AG10803 (cell line): ENCODE measurements around the gene KCNIP4.

Experiments
- DNase-seq: peaks from one replicate; pipeline ENCODE4 v3.0.0; 2010; ENCODE audit warnings: low read depth
- H3K4me3 ChIP-seq: 2 replicates; pipeline ENCODE4 v1.5.1; 2011; ENCODE audit warnings: mild to moderate bottlenecking, low read length, control low read depth
- CTCF ChIP-seq: conservative IDR thresholded peaks from 2 replicates; pipeline ENCODE4 v1.5.1; 2011; ENCODE audit warnings: mild to moderate bottlenecking, low read length, control low read depth, inconsistent platforms

The KCNIP4 gene

GRCh38 chr4:21733894-21734630, 214.5 kb downstream of the KCNIP4 start:
- no peak for DNase-seq
- H3K4me3 ChIP-seq: no peak overlapping the region
- TF ChIP-seq CTCF: no peak

GRCh38 chr4:21728304-21728703, 220.3 kb downstream of the KCNIP4 start:
- no peak for DNase-seq

DNA sequence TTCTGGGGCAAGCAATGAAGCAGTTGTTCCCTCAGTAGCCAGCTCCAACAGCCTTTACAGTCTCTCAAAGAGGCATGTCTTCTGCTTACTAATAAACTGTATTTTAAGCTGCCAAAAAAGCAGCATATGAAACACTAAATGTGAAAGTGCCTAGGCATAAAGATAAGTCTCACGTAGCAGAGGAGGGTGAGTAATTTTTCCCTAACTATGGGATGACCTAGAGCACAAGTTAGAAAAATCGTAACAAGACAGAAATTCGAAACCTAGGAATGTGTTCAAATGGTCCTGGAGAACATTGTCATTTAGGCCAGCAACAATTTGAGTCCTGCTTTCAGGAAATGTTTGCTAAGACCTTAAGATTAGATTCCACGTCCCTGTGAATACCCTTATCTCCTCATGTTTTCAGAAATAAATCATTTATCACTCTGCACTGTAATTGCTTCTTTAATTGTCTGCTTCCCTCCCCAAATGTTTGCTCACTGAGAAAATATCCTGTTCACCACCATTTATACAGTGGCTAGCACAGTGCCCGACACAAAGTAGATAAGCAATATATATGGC, 222.2 kb downstream of the KCNIP4 start:
- TF ChIP-seq CTCF: no peak
- no peak overlapping the region for H3K4me3 ChIP-seq
- DNase-seq: no peak

More at GRCh38 chr4:21728304-21728703, 220.3 kb downstream of the KCNIP4 start:
- no peak overlapping the region for H3K4me3 ChIP-seq
- TF ChIP-seq CTCF: no peak

DNA sequence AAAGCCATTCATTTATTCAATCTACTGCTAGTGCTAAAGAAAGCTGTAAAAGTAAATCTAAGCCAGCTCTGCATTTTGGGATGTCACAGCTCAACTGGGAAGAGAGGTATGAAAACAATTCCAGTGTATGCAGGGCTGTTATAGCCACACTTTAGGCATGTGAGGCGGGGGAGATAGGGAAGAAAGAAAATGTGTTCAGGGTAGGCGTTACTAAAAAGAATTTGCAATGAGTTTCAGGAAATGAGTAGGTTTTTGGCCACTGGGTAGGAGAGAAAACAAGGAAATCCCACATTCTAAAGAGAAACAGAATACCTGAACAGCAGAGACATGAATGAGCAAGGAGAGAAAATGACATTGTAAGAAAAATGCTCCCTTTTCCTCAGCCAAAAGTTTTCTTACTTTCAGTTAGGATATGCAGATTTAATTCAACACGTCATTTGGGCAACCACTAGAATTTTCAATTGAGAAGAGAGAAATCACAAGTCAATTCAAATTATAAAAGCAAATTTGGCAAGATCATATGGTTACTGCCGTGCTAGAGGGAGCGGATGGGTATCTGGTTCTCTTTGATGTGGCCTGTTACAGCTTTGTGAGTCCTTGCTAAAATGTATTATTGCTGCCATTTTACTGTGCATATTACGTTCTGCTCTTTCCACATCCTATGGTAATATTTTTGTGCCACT, 226.3 kb downstream of the KCNIP4 start:
- DNase-seq: no peak
- no peak overlapping the region for H3K4me3 ChIP-seq
- TF ChIP-seq CTCF: no peak

DNA sequence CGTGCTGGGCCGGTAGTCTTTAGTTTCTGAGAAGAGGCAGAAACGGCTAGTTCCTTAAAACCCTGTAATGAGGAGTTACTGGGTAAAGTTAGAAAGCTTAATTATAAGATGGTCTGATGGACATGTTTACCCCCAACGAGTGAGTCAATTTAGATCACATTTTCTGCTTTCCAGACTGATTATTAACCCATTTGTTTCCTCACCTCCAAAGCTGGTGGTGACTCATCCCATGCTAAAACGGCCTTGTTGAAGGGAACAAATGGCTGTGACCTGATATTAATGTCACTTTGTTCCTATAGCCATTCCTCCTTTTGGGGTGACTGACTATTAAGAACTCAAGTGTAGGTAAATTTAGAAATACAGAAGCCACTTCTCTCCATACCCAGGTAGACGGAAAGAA, 232.0 kb downstream of the KCNIP4 start:
- H3K4me3 ChIP-seq: no peak overlapping the region
- TF ChIP-seq CTCF: no peak
- DNase-seq: no peak

- H3K4me3 ChIP-seq: no peak overlapping the region
- no peak for DNase-seq
- no peak for TF ChIP-seq CTCF
These were observed 238.3 kb downstream of the KCNIP4 start for GRCh38 chr4:21710179-21710835.
